ENCODE measurements around the gene HAUS5.
A peak's percentile ranks its signal among the peaks of the same experiment; 100 is the strongest.
"Not testable (repeated sequence)": the region's sequence is repeated elsewhere in the genome, so short reads cannot be mapped to it uniquely, and the experiment has no call there.

HAUS5 gene

DNA sequence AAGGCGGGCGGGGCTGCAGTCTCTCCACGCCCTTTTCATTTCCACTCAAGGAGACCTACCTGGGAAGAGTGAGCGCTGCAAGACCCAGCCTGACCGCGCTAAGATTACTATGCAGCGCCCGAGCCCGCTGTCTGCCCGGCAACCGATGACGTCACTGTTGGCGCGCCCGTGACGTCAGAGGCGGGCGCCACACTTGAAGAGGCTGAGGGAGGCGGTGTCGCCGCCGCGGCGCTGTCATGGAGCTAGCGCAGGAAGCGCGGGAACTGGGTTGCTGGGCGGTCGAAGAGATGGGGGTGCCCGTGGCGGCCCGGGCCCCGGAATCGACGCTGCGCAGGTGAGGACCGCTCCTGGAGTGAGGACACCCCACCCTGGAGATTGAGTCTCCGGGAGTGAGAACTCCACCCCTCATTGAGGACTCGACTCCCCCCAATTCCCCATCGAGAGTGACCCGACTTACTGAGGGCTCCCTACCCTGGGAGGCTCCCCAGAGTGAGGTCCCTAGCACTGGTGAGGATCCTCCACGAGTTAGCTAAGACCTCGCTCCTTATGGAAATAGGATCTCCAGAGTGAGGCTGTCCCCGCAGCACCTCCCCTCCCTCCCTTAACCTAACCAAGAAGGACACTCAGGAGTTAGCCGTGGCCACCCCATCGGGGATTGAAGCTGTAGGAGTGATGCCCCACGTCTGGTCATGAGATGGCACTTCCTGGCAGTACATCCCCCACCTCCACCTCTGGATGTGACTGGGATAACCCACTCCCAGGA is at the start of gene HAUS5:
Gene HAUS5, plus strand, starts transcription at position 177 of the 763 bp plus-strand sequence. Its CDS starts 60 bp downstream, at position 237.
- DNase-seq, result peak; percentile 95 to 96

DNA sequence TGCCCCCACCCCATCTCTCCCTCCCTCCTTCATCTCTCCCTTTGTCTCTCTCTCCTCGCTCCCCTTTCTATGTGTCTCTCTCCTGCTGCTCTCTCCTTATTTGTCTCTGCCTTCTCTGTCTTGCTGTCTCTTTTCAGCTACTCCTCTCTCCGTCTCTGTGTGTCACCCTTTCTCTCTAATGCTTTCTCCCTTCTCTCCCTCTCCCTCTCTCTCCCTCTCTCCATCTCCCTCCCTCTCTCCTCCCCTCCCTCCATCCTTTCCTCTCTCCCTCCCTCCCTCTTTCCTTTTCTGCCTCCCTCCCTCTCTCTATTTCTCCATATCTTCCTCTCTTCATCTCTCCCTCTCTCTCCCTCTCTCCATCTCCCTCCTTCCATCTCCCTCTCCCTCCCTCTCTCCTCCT is 49.8 kb upstream of the HAUS5 start:
- no peak for DNase-seq

DNA sequence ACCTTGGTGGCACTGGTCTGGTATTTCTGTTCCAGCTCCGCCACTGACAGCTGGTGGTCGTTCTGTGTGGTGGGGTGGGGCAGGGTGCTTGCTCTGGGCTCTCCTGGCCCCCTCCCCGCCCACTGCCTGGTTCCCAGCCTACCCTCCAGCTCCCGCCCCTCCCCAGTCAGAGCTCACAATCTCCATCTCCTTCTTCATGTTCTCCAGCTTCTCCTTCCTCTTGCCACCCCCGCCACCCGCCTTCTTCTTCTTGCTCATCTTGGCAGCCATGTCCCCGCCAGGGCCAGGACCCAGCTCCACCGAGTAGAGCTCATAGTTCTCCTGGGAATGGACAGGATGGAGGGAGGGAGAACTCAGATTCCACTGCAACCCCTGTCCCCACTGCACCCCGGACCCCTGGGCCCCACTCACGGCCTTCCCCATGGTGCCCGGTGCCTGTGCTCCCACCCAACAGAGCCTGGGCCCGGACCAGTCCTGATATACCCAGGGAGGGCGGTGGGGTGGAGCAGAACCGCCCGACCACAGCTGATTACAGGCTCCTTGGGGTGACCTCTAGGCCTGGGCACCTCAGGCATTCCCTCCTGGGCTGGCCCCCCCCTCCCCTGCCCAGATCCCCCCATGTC is 49.2 kb upstream of the HAUS5 start, which contains the start of gene ATP4A:
Gene ATP4A, minus strand, starts transcription at position 452 of the 623 bp plus-strand sequence. Its CDS starts 29 bp downstream, at position 423.
- DNase-seq, result no peak

- no peak for DNase-seq
Measured at GRCh38 chr19:35565016-35565856, 47.3 kb upstream of the HAUS5 start.

DNA sequence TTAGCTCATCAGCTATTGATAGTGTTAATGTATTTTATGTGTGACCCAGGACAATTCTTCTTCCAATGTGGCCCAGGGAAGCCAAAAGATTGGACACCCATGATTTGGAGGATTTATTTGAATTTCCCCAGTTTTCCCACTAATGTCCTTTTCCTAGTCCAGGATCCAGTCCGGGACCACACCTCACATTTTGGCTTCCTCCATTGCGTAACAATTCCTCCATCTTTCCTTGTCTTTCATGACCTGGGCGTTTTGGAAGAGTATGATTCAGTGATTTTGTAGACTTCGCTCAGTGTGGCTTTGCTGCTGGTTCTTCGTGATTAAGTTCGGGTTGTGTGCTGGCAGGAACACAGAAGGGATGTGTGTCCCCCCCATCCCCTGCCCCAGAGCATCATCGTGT is 45.8 kb upstream of the HAUS5 start:
- no peak for DNase-seq

- DNase-seq, result no peak
Measured at GRCh38 chr19:35569281-35569781, 43.2 kb upstream of the HAUS5 start.

GRCh38 chr19:35571406-35571965 is 41.0 kb upstream of the HAUS5 start:
- no peak for DNase-seq

- DNase-seq, result no peak
Measured at GRCh38 chr19:35577918-35578317, 34.6 kb upstream of the HAUS5 start.

GRCh38 chr19:35578707-35579106 is 33.8 kb upstream of the HAUS5 start:
- DNase-seq, result no peak

GRCh38 chr19:35582760-35583159 is 29.8 kb upstream of the HAUS5 start:
- no peak for DNase-seq

DNA sequence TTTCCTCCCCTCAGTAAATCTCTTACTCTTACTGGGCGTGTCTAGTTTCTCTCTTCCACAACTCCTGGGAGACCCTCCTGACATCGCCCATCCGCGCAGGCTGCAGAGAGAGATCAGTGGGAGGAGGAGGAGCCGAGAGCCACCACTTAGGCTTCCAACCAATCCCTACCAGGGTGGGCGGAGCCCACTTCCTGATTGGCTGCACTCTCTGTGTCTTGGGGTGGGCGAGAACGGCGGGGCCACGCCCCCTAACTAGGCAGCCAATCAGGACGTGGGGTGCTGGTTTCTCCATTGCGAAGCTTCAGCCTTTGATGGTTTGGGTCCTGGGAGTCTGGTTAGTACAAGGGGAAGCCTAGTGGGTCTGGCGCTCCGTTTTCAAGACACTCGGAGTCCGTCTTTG is 26.7 kb upstream of the HAUS5 start, which contains the start of gene PMIS2:
Gene PMIS2, plus strand, starts transcription at position 326 of the 400 bp plus-strand sequence. CDS start 87 bp downstream, outside the sequence.
- DNase-seq, result peak in 1 of 2 donors; percentile 11

- no peak for DNase-seq
Measured at GRCh38 chr19:35587321-35587720, 25.2 kb upstream of the HAUS5 start.

GRCh38 chr19:35590875-35591274 is 21.7 kb upstream of the HAUS5 start:
- no peak for DNase-seq

- DNase-seq, result peak; percentile 17 to 39
Measured at GRCh38 chr19:35592226-35592625, 20.3 kb upstream of the HAUS5 start.

- DNase-seq, result not testable (repeated sequence)
Measured at GRCh38 chr19:35595026-35595425, 17.5 kb upstream of the HAUS5 start.

GRCh38 chr19:35595928-35596327 is 16.6 kb upstream of the HAUS5 start:
- DNase-seq, result no peak

DNA sequence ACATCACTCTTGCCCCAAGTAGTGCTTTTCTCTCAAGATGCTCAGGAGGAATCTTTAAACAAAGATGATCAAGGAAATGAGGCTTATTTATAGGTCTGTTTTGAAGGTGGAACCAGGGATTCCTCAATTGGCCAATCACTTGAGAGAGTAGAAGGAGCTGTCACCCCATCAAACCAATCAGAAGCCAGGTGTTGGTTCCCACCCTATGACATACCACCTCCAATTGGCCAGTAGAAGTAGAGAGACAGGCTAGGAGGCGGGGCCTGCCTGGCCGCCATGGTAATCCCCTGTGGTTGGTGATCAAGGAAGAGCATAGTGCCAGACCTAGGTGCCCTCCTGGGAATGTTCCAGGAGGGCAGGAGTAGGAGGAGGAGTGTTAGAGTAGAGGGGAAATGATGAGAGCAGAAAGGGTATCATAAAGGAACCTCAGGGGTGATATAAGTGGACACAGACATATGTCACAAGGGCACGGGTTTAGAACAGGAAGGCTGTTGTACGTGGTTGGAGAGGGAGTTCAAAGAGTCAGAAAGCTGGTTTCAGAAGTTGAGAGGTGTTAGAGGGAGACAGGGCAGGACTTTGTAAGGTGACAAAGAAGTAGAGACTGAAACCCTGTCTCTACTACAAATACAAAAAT is 16.1 kb upstream of the HAUS5 start:
- no peak for DNase-seq

DNA sequence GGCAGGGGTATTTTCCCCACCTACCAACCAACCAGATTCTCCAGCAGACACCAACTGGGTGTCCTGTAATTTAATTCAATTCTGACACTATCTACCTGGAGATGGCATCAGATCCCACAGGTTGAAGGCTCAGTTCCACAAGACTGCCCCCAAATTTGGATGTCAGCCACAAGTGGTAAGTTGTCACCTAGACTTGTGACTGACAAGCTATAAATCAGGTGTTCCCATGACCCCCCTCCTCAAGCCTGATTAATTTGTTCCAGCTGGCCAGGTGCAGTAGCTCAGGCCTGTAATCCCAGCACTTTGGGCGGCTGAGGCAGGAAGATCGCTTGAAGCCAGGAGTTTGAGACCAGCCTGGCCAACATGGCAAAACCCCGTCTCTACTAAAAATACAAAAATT is 10.6 kb upstream of the HAUS5 start:
- DNase-seq, result no peak

DNA sequence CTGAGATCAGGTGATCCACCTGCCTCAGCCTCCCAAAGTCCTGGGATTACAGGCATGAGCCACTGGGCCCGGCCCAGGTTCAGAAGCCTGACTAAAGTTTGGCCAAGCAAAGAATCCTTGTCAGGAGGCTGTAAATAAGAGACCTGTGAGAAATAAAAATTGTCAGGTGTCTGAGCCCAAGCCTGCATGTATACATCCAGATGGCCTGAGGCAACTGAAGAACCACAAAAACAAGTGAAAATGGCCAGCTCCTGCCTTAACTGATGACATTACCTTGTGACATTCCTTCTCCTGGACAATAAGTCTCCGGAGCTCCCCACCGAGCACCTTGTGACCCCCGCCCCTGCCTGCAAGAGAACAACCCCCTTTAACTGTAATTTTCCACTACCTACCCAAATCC is 8.1 kb upstream of the HAUS5 start:
- DNase-seq, result not testable (repeated sequence)

DNA sequence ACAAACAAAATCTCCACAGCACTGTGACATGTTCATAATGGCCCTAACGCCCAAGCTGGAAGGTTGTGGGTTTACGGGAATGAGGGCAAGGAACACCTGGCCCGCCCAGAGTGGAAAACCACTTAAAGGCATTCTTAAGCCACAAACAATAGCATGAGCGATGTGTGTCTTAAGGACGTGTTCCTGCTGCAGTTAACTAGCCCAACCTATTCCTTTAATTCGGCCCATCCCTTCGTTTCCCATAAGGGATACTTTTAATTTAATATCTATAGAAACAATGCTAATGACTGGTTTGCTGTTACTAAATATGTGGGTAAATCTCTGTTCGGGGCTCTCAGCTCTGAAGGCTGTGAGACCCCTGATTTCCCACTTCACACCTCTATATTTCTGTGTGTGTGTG is 5.4 kb upstream of the HAUS5 start:
- DNase-seq, result not testable (repeated sequence)

DNA sequence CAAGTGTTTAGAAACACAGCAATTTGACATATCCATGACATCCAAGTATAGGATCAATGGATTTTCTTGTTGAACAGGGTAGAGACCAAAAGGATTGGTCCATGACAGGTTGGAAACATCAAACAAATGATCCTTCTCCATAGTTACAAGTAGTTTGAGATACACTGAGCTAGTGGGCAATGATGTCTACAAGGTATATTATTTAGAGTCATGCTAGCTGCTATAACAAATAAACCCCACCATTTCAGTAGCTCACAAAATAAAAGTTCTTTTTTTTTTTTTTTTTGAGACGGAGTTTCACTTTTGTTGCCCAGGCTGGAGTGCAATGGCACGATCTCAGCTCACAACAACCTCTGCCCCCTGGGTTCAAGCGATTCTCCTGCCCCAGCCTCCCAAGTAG is 4.9 kb upstream of the HAUS5 start:
- DNase-seq, result no peak

DNA sequence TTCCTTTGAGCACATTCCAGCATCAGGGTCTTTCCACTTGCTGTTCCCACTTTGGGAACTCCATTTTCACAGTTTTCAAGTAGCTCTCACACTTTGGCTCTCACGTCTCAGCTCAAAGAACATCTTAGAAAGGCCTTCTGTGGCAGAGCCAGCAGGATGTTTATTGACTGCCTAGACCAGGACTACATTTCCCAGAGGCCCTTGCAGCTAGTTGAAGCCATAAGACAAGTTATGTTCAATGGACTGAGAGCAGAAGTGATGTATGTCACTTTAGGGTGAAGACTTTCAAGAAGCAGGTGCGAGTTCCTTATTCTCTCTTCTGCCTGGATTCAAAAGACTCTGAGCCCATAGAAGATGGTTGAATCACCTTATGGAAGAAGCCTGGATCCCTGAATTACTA is 4.3 kb upstream of the HAUS5 start:
- DNase-seq, result peak in 1 of 2 donors; percentile 24

All from CD4-positive, alpha-beta T cell treated with Interleukin-1 beta for 1 hour (primary cell).